ENCODE measurements around the gene PCARE.

Gene PCARE

GRCh38 chr2:29025711-29026110 lies 48.6 kb downstream of the PCARE start:
- Histone ChIP-seq H3K27me3 (ENCODE audit: control insufficient read depth in 5 of 5, insufficient read depth in 4 of 5, low read length in 5 of 5) (no peaks in the 10 kb centered on the region), H3K27ac (ENCODE audit: low read depth, low read length) (no peak overlapping the region), H3K36me3 (ENCODE audit: control insufficient read depth in 5 of 5, insufficient read depth in 5 of 5, low read length in 5 of 5) (no peaks in the 10 kb centered on the region), H3K4me1 (ENCODE audit: control insufficient read depth in 5 of 5, insufficient read depth in 5 of 5, low read length in 5 of 5) (no peaks in the 10 kb centered on the region), H3K4me3 (ENCODE audit: low read depth in 1 of 5, low read length in 5 of 5) (no peak overlapping the region), H3K9me3 (ENCODE audit: control insufficient read depth in 5 of 5, low read length in 5 of 5) (no peaks in the 10 kb centered on the region), H3K9ac (ENCODE audit: low read length in 5 of 5) (no peak overlapping the region)

DNA sequence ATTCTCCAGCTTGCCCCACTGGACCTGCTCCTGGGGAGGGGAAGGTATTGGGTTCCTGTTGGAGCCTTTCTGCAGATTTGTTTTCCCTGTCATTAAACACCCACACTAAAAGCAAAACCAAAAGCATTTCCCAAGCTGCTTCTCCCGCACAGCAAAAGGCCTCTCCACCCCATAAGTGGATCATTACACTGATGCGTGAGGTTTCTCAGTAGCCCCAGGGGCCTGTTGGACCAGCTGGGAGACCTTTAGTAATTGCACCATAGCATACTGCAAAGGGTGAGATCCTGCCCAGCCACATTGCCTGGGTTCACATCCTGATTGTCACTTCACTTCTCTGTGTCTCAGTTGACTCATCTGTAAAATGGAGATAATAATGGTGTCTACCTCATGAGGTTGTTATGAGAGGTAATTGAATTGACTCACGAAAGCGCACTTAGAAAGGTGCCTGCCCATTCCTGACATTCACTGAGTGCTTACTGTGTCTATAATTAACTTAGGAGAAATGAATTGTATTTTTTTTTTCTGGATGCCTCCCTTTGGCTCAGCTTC lies 49.4 kb downstream of the PCARE start:
- Histone ChIP-seq H3K27me3 (ENCODE audit: control insufficient read depth in 5 of 5, insufficient read depth in 4 of 5, low read length in 5 of 5) (no peaks in the 10 kb centered on the region), H3K4me3 (ENCODE audit: low read depth in 1 of 5, low read length in 5 of 5) (no peak overlapping the region), H3K36me3 (ENCODE audit: control insufficient read depth in 5 of 5, insufficient read depth in 5 of 5, low read length in 5 of 5) (no peaks in the 10 kb centered on the region), H3K27ac (ENCODE audit: low read depth, low read length) (no peak overlapping the region), H3K9ac (ENCODE audit: low read length in 5 of 5) (no peak overlapping the region), H3K4me1 (ENCODE audit: control insufficient read depth in 5 of 5, insufficient read depth in 5 of 5, low read length in 5 of 5) (no peaks in the 10 kb centered on the region), H3K9me3 (ENCODE audit: control insufficient read depth in 5 of 5, low read length in 5 of 5) (no peaks in the 10 kb centered on the region)

GRCh38 chr2:29023188-29023587 lies 51.1 kb downstream of the PCARE start:
- Histone ChIP-seq H3K36me3 (ENCODE audit: control insufficient read depth in 5 of 5, insufficient read depth in 5 of 5, low read length in 5 of 5) (no peaks in the 10 kb centered on the region), H3K4me3 (ENCODE audit: low read depth in 1 of 5, low read length in 5 of 5) (no peak overlapping the region), H3K9me3 (ENCODE audit: control insufficient read depth in 5 of 5, low read length in 5 of 5) (no peaks in the 10 kb centered on the region), H3K4me1 (ENCODE audit: control insufficient read depth in 5 of 5, insufficient read depth in 5 of 5, low read length in 5 of 5) (no peaks in the 10 kb centered on the region), H3K27ac (ENCODE audit: low read depth, low read length) (no peak overlapping the region), H3K9ac (ENCODE audit: low read length in 5 of 5) (no peak overlapping the region), H3K27me3 (ENCODE audit: control insufficient read depth in 5 of 5, insufficient read depth in 4 of 5, low read length in 5 of 5) (no peaks in the 10 kb centered on the region)

DNA sequence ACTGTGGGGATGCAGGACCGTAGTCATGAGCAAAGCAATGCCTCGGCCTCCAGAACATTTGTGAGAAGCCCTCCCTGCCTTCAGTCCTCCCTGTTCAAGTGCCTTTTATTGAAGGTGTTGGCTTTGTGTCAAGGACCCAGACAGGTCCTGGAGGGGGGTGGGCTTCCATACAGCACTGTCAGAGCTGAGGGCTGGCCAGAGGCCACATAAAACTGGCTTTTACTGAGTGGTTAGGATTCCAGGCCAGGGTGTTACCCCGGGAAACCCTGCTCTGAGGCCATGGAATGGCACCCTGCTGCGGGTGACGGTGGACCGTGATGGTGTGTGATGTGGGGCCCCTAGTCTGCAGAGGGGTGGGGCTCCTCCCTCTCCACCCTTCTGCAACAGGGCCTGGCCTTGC lies 51.6 kb downstream of the PCARE start:
- Histone ChIP-seq H3K9ac (ENCODE audit: low read length in 5 of 5) (no peak overlapping the region), H3K36me3 (ENCODE audit: control insufficient read depth in 5 of 5, insufficient read depth in 5 of 5, low read length in 5 of 5) (no peaks in the 10 kb centered on the region), H3K27me3 (ENCODE audit: control insufficient read depth in 5 of 5, insufficient read depth in 4 of 5, low read length in 5 of 5) (no peaks in the 10 kb centered on the region), H3K9me3 (ENCODE audit: control insufficient read depth in 5 of 5, low read length in 5 of 5) (no peaks in the 10 kb centered on the region), H3K27ac (ENCODE audit: low read depth, low read length) (no peak overlapping the region), H3K4me3 (ENCODE audit: low read depth in 1 of 5, low read length in 5 of 5) (no peak overlapping the region), H3K4me1 (ENCODE audit: control insufficient read depth in 5 of 5, insufficient read depth in 5 of 5, low read length in 5 of 5) (no peaks in the 10 kb centered on the region)

GRCh38 chr2:29021886-29022285 lies 52.4 kb downstream of the PCARE start:
- Histone ChIP-seq H3K27ac (ENCODE audit: low read depth, low read length) (no peak overlapping the region), H3K4me1 (ENCODE audit: control insufficient read depth in 5 of 5, insufficient read depth in 5 of 5, low read length in 5 of 5) (peaks cover 0 to 2% (median 0%) of the 10 kb centered on the region in 5 donors), H3K27me3 (ENCODE audit: control insufficient read depth in 5 of 5, insufficient read depth in 4 of 5, low read length in 5 of 5) (no peaks in the 10 kb centered on the region), H3K9ac (ENCODE audit: low read length in 5 of 5) (no peak overlapping the region), H3K9me3 (ENCODE audit: control insufficient read depth in 5 of 5, low read length in 5 of 5) (no peaks in the 10 kb centered on the region), H3K36me3 (ENCODE audit: control insufficient read depth in 5 of 5, insufficient read depth in 5 of 5, low read length in 5 of 5) (no peaks in the 10 kb centered on the region), H3K4me3 (ENCODE audit: low read depth in 1 of 5, low read length in 5 of 5) (no peak overlapping the region)

DNA sequence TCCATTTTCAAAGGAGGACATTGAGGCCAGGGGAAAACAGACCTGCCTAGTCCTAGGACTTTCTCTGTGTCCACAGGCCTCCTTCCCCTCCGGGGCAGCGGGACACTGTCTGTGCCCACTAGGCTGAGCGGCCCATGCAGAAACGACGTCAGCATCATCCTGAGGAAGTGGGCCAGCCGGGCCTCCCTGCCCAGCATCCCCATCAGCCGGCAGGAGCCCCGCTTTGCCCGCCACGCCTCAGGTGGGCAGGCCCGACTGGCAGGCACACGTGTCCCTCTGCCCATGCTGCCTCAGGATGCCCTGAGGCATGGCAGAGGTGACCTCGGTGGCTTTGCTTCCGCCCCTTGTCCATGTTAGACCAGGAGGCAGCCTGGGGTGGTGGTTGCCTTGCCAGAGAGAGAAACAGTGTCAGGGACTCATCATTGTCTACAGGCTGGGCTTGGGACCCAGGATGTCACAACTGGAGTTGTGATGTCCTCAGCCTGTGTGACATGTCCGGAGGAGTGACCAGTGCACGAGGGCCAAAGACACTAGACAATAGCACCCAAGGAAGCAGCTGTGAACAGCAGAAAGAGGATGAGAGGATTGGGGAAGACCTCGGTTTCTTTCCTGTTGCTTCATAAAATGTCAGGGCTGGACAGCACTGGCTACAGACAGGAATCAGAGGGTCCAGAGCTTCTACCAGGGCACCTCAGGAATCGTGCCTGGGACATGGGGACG lies 56.4 kb downstream of the PCARE start:
- H3K36me3 ChIP-seq (ENCODE audit: control insufficient read depth in 5 of 5, insufficient read depth in 5 of 5, low read length in 5 of 5) = no peaks in the 10 kb centered on the region
- no peak overlapping the region for H3K27ac ChIP-seq (ENCODE audit: low read depth, low read length)

DNA sequence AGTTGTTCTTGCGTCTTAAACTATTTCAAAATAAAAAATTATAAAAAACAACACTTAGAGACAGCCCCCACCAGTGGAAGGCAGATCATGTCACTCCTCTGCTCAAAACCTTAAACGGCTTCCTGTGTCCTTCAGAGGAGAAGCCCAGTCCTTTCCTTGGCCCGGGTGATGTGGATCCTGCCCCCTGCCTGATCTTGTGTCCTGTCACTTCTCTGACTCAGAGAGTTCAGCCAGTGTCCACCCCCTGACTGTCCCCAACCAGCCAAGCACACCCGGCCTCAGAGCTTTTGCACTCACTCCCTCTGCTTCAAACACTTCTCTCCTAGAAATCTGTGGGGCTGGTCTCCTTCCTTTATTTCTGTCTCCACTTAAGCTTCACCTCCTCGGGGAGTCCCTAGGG lies 57.8 kb downstream of the PCARE start:
- H3K27me3 ChIP-seq (ENCODE audit: control insufficient read depth in 5 of 5, insufficient read depth in 4 of 5, low read length in 5 of 5) = peaks cover 0 to 6% (median 5%) of the 10 kb centered on the region in 5 donors
- no peaks in the 10 kb centered on the region for H3K36me3 ChIP-seq (ENCODE audit: control insufficient read depth in 5 of 5, insufficient read depth in 5 of 5, low read length in 5 of 5)
- H3K4me1 ChIP-seq (ENCODE audit: control insufficient read depth in 5 of 5, insufficient read depth in 5 of 5, low read length in 5 of 5) = peaks cover 8 to 31% (median 18%) of the 10 kb centered on the region in 5 donors
- no peak overlapping the region for H3K4me3 ChIP-seq (ENCODE audit: low read depth in 1 of 5, low read length in 5 of 5)
- no peak overlapping the region for H3K27ac ChIP-seq (ENCODE audit: low read depth, low read length)
- H3K9me3 ChIP-seq (ENCODE audit: control insufficient read depth in 5 of 5, low read length in 5 of 5) = no peaks in the 10 kb centered on the region
- no peak overlapping the region for H3K9ac ChIP-seq (ENCODE audit: low read length in 5 of 5)

More for the DNA sequence above, 56.4 kb downstream of the PCARE start:
- Histone ChIP-seq H3K9me3 (ENCODE audit: control insufficient read depth in 5 of 5, low read length in 5 of 5) (no peaks in the 10 kb centered on the region), H3K4me1 (ENCODE audit: control insufficient read depth in 5 of 5, insufficient read depth in 5 of 5, low read length in 5 of 5) (peaks cover 0 to 17% (median 4%) of the 10 kb centered on the region in 5 donors), H3K27me3 (ENCODE audit: control insufficient read depth in 5 of 5, insufficient read depth in 4 of 5, low read length in 5 of 5) (peaks cover 0 to 2% (median 0%) of the 10 kb centered on the region in 5 donors), H3K4me3 (ENCODE audit: low read depth in 1 of 5, low read length in 5 of 5) (no peak overlapping the region), H3K9ac (ENCODE audit: low read length in 5 of 5) (no peak overlapping the region)

- no peak overlapping the region for H3K27ac ChIP-seq (ENCODE audit: low read depth, low read length)
- no peaks in the 10 kb centered on the region for H3K36me3 ChIP-seq (ENCODE audit: control insufficient read depth in 5 of 5, insufficient read depth in 5 of 5, low read length in 5 of 5)
- H3K9me3 ChIP-seq (ENCODE audit: control insufficient read depth in 5 of 5, low read length in 5 of 5) = no peaks in the 10 kb centered on the region
- H3K4me1 ChIP-seq (ENCODE audit: control insufficient read depth in 5 of 5, insufficient read depth in 5 of 5, low read length in 5 of 5) = peaks cover 8 to 37% (median 24%) of the 10 kb centered on the region in 5 donors
- H3K4me3 ChIP-seq (ENCODE audit: low read depth in 1 of 5, low read length in 5 of 5) = no peak overlapping the region
- no peak overlapping the region for H3K9ac ChIP-seq (ENCODE audit: low read length in 5 of 5)
- peaks cover 0 to 10% (median 8%) of the 10 kb centered on the region in 5 donors for H3K27me3 ChIP-seq (ENCODE audit: control insufficient read depth in 5 of 5, insufficient read depth in 4 of 5, low read length in 5 of 5)
Observed at GRCh38 chr2:29015701-29016470, 58.4 kb downstream of the PCARE start.

DNA sequence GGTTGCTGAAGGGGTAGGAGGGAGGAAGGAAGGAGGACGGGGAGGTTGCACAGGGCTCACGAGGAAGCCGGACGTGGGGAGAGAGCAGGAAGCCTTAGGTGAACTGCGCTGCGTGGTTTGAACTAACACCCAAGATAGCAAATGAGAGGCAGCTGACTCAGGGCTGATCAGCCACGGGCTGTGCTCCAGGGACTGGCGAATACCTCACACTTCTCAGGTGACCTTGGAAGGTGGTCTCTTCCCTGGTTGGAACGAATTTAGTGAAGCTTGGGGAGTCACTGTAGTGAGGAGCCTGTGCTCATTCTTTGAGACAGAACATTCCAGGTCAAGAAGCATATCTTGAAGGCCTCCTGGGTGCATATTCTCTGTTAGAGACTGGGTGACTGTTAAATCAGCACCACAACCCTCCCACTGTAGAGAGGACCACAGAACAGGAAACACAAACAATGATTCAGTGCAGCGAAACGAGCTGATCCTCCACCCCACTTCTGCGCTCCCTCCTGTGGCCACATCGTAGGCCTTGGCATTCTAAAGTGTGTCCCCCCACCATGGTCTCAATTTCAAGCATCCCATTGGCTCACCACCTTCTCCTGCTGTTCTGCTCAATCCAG lies 59.4 kb downstream of the PCARE start:
- Histone ChIP-seq H3K9me3 (ENCODE audit: control insufficient read depth in 5 of 5, low read length in 5 of 5) (no peaks in the 10 kb centered on the region), H3K27me3 (ENCODE audit: control insufficient read depth in 5 of 5, insufficient read depth in 4 of 5, low read length in 5 of 5) (peaks cover 0 to 14% (median 9%) of the 10 kb centered on the region in 5 donors), H3K9ac (ENCODE audit: low read length in 5 of 5) (no peak overlapping the region), H3K4me1 (ENCODE audit: control insufficient read depth in 5 of 5, insufficient read depth in 5 of 5, low read length in 5 of 5) (peaks cover 8 to 42% (median 28%) of the 10 kb centered on the region in 5 donors), H3K27ac (ENCODE audit: low read depth, low read length) (no peak overlapping the region), H3K36me3 (ENCODE audit: control insufficient read depth in 5 of 5, insufficient read depth in 5 of 5, low read length in 5 of 5) (no peaks in the 10 kb centered on the region), H3K4me3 (ENCODE audit: low read depth in 1 of 5, low read length in 5 of 5) (no peak overlapping the region)

DNA sequence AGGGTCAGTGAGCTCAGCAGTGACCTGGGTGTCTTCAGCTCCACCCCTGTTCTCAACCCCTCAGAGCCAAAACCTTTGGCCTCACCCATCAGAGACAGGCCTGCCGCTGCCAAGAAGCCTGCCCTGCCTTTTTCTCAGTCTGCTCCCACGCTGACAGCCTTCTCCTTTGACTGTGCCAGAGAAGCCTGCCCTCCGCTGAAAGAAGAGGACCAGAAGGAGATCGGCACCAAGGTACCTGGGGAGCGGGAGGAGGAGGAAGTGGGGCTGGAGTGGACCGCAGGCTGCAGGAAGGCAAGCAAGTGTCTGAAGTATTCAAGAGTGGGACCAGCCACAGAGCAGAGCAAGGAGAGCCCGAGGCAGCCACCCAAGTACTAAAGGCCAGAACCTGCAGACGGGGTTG lies 60.0 kb downstream of the PCARE start:
- Histone ChIP-seq H3K27me3 (ENCODE audit: control insufficient read depth in 5 of 5, insufficient read depth in 4 of 5, low read length in 5 of 5) (peaks cover 0 to 14% (median 9%) of the 10 kb centered on the region in 5 donors), H3K9ac (ENCODE audit: low read length in 5 of 5) (no peak overlapping the region), H3K27ac (ENCODE audit: low read depth, low read length) (no peak overlapping the region), H3K9me3 (ENCODE audit: control insufficient read depth in 5 of 5, low read length in 5 of 5) (no peaks in the 10 kb centered on the region), H3K36me3 (ENCODE audit: control insufficient read depth in 5 of 5, insufficient read depth in 5 of 5, low read length in 5 of 5) (no peaks in the 10 kb centered on the region), H3K4me1 (ENCODE audit: control insufficient read depth in 5 of 5, insufficient read depth in 5 of 5, low read length in 5 of 5) (peaks cover 8 to 42% (median 28%) of the 10 kb centered on the region in 5 donors), H3K4me3 (ENCODE audit: low read depth in 1 of 5, low read length in 5 of 5) (no peak overlapping the region)

Data from subcutaneous abdominal adipose tissue (tissue), 5 donors.